K562 (cell line): ENCODE data around the gene CNOT4. TPM values are rescaled to one million over a fixed set of nuclear protein-coding genes. Genes with fewer than 3 reads are reported as not detected.

Source experiments
- CBFA2T2 ChIP-seq: fragments of 450-650 bp; conservative IDR thresholded peaks from 2 replicates; pipeline ENCODE4 v1.6.1; 2017; ENCODE audit warnings: mild to moderate bottlenecking
- CREB1 ChIP-seq, 2 experiments: sonication (generic) in 1 of 2; formaldehyde crosslinking in 1 of 2; IDR thresholded peaks; 2 replicates each; pipeline versions ENCODE4 v1.6.1 to v1.8.0; 2012 to 2022; ENCODE audit warnings: inconsistent platforms in 1 of 2, mild to moderate bottlenecking in 1 of 2, missing genetic modification reagents in 1 of 2, moderate library complexity in 1 of 2
- DNMT1 ChIP-seq: fragments of 450-650 bp; IDR thresholded peaks from 2 replicates; pipeline ENCODE4 v1.6.1; 2016; ENCODE audit warnings: antibody characterized with exemption, mild to moderate bottlenecking
- E2F1 ChIP-seq: sonication (generic); formaldehyde crosslinking; IDR thresholded peaks from 2 replicates; pipeline ENCODE4 v1.8.1; 2023; ENCODE audit warnings: mild to moderate bottlenecking, missing genetic modification reagents, moderate library complexity
- E2F5 ChIP-seq: sonication (generic); formaldehyde crosslinking; IDR thresholded peaks from 2 replicates; pipeline ENCODE4 v1.8.0; 2022; ENCODE audit warnings: mild to moderate bottlenecking, missing genetic modification reagents
- ETV6 ChIP-seq, 3 experiments: fragments of 150-350 bp in 1 of 3; sonication (generic) in 1 of 3; formaldehyde crosslinking in 1 of 3; IDR thresholded peaks; 2 replicates each; pipeline versions ENCODE4 v1.6.1 to v1.8.0; 2014 to 2022; ENCODE audit warnings: borderline replicate concordance in 2 of 3, low read depth in 2 of 3, antibody characterized with exemption in 1 of 3, low read length in 1 of 3, mild to moderate bottlenecking in 1 of 3, missing genetic modification reagents in 1 of 3
- GATAD2A ChIP-seq: fragments of 450-650 bp; IDR thresholded peaks from 2 replicates; pipeline ENCODE4 v1.6.1; 2017
- HNRNPL ChIP-seq: fragments of 200-400 bp; formaldehyde crosslinking; IDR thresholded peaks from 2 replicates; pipeline ENCODE4 v1.6.1; 2017; ENCODE audit warnings: low read depth, mild to moderate bottlenecking, low read length
- HNRNPLL ChIP-seq: fragments of 200-400 bp; formaldehyde crosslinking; IDR thresholded peaks from 2 replicates; pipeline ENCODE4 v1.6.1; 2017; ENCODE audit warnings: low read length, low read depth, mild to moderate bottlenecking; ENCODE audit not compliant: poor library complexity, severe bottlenecking
- KDM1A ChIP-seq, 2 experiments: fragments of 450-650 bp; IDR thresholded peaks; 2 replicates each; pipeline ENCODE4 v1.6.1; 2016; ENCODE audit warnings: mild to moderate bottlenecking in 2 of 2
- KDM4B ChIP-seq, 2 experiments: fragments of 450-650 bp in 1 of 2; sonication (generic) in 1 of 2; IDR thresholded peaks; 2 replicates each; pipeline ENCODE4 v1.6.1; 2016 to 2017; ENCODE audit warnings: borderline replicate concordance in 2 of 2, antibody characterized with exemption in 1 of 2, low read depth in 1 of 2, mild to moderate bottlenecking in 1 of 2
- LEF1 ChIP-seq: fragments of 450-650 bp; IDR thresholded peaks from 2 replicates; pipeline ENCODE4 v1.6.1; 2016; ENCODE audit warnings: mild to moderate bottlenecking
- MECOM ChIP-seq: fragments of 250-450 bp; sonication (Bioruptor Pico); IDR thresholded peaks from 2 replicates; pipeline ENCODE4 v1.8.0; 2022; ENCODE audit warnings: inconsistent platforms
- MYC ChIP-seq, 2 experiments: fragments of 250-450 bp in 1 of 2; sonication (Bioruptor Pico) in 1 of 2; IDR thresholded peaks; 2 replicates each; pipeline versions ENCODE4 v1.5.1 to v1.6.1; 2012 to 2021; ENCODE audit warnings: low read depth in 2 of 2, borderline replicate concordance in 1 of 2, improper control_type of control experiment in 1 of 2, low read length in 1 of 2, mild to moderate bottlenecking in 1 of 2, moderate library complexity in 1 of 2
- POLR2B ChIP-seq: fragments of 450-650 bp; IDR thresholded peaks from 2 replicates; pipeline ENCODE4 v1.6.1; 2018; ENCODE audit warnings: low read depth; ENCODE audit not compliant: partially characterized antibody
- RBM34 ChIP-seq: fragments of 200-400 bp; formaldehyde crosslinking; IDR thresholded peaks from 2 replicates; pipeline ENCODE4 v1.6.1; 2018; ENCODE audit warnings: low read length, borderline replicate concordance; ENCODE audit not compliant: insufficient read depth
- RBM39 ChIP-seq: fragments of 200-400 bp; formaldehyde crosslinking; optimal IDR thresholded peaks from 2 replicates; pipeline ENCODE3; 2018; ENCODE audit warnings: low read depth, low read length
- SREBF1 ChIP-seq: fragments of 150-350 bp; IDR thresholded peaks from 2 replicates; pipeline ENCODE4 v1.6.1; 2014; ENCODE audit warnings: antibody characterized with exemption, low read depth, low read length, borderline replicate concordance
- TARDBP ChIP-seq: fragments of 450-650 bp; IDR thresholded peaks from 2 replicates; pipeline ENCODE4 v1.6.1; 2016
- TGIF2 ChIP-seq: sonication (generic); formaldehyde crosslinking; IDR thresholded peaks from 2 replicates; pipeline ENCODE4 v1.8.1; 2022; ENCODE audit warnings: mild to moderate bottlenecking, missing genetic modification reagents, moderate library complexity
- WHSC1 ChIP-seq: IDR thresholded peaks from one replicate; pipeline ENCODE4 v1.6.1; 2012; ENCODE audit warnings: low read length, control low read depth, inconsistent platforms
- ZBED1 ChIP-seq: IDR thresholded peaks from 2 replicates; pipeline ENCODE4 v1.6.1; 2014
- ZBTB17 ChIP-seq: fragments of 450-650 bp; formaldehyde crosslinking; IDR thresholded peaks from 2 replicates; pipeline ENCODE4 v1.4.0; 2020; ENCODE audit warnings: mild to moderate bottlenecking
- ZNF586 ChIP-seq: fragments of 450-650 bp; formaldehyde crosslinking; conservative IDR thresholded peaks from 2 replicates; pipeline ENCODE4 v1.4.0; 2020; ENCODE audit warnings: mild to moderate bottlenecking, moderate library complexity
- ZNF766 ChIP-seq: fragments of 200-800 bp; sonication (Bioruptor generic); conservative IDR thresholded peaks from 2 replicates; pipeline ENCODE4 v1.6.1; 2016; ENCODE audit warnings: missing genetic modification characterization, missing compliant biosample characterization
- ZNF780A ChIP-seq: fragments of 250-450 bp; sonication (Bioruptor Pico); IDR thresholded peaks from 2 replicates; pipeline ENCODE4 v1.5.0; 2021; ENCODE audit warnings: mild to moderate bottlenecking
- polyA plus RNA-seq, 8 experiments: library from polyadenylated mRNA; depleted of rRNA in 4 of 8; stranded (reverse) in 5 of 8; unstranded in 3 of 8; fragments of >200 nt; fragmentation: Nextera tagmentation in 2 of 8; fragmentation: Illumina TruSeq in 1 of 8; extraction: Ambion mirVana in 2 of 8; extraction: Trizol in 1 of 8; gene quantifications; 2 replicates each; pipeline versions ENCODE4 v1.2.1 to v1.2.3, GENCODE V29; 2011 to 2014; ENCODE audit warnings: inconsistent platforms in 1 of 8, missing spikeins in 1 of 8
- total RNA-seq, 7 experiments: library from RNA; depleted of rRNA in 6 of 7; stranded (reverse); fragments of >200 nt in 6 of 7; fragmentation: Illumina TruSeq in 2 of 7; extraction: Trizol in 2 of 7; gene quantifications; 2 replicates each; pipeline versions ENCODE4 v1.2.1 to v1.2.3, GENCODE V29; 2011 to 2021; ENCODE audit warnings: low replicate concordance in 1 of 7

CNOT4 gene
- total and polyA plus RNA-seq, 9 of the 15 experiments (the other 6 are each of a cell fraction or from before 2014, with no cell fraction given): 8.6 to 24.1 (median 15.4) TPM

- TF ChIP-seq WHSC1 (no peak), HNRNPLL (no peak), LEF1 (peak; percentile 26; the same call in 1 of the 2 replicates), KDM4B (IDR thresholded peaks at IDR 0.05; ENCODE audit: borderline replicate concordance in 2 of 2, low read depth in 1 of 2) (peak in 1 of 2 experiments; percentile 34; a peak in 1 of 4 replicates), GATAD2A (peak; percentile 63; the same call in 1 of the 2 replicates), POLR2B (peak; percentile 96), KDM1A (IDR thresholded peaks at IDR 0.05) (no peak), HNRNPL (no peak), DNMT1 (0 out of 2 replicates have a peak, but pooled peaks have one; percentile 46), MECOM (CRISPR knock-in tag) (no peak), MYC (IDR thresholded peaks at IDR 0.05; ENCODE audit: low read depth, low read length) (peak; percentile 91; the same call in 1 of the 2 replicates), MYC (CRISPR knock-in tag; IDR thresholded peaks at IDR 0.05; ENCODE audit: borderline replicate concordance, low read depth) (no peak), ZBTB17 (no peak; the same call in 1 of the 2 replicates), RBM34 (no peak), E2F1 (CRISPR knock-in tag) (peak; percentile 80; the same call in 1 of the 2 replicates), TARDBP (0 out of 2 replicates have a peak, but pooled peaks have one; percentile 5), RBM39 (peak; percentile 77), CREB1 (IDR thresholded peaks at IDR 0.05) (no peak), CREB1 (CRISPR knock-in tag; IDR thresholded peaks at IDR 0.05) (no peak; the same call in none of the 2 replicates), ZNF586 (CRISPR knock-in tag) (no peak), ETV6 (IDR thresholded peaks at IDR 0.05; ENCODE audit: borderline replicate concordance in 1 of 2, low read depth in 2 of 2, low read length in 1 of 2) (0 out of 4 replicates have a peak, but pooled peaks of 1 of the 2 experiments have one; percentile 15), ETV6 (CRISPR knock-in tag; IDR thresholded peaks at IDR 0.05; ENCODE audit: borderline replicate concordance) (peak; percentile 55; the same call in 1 of the 2 replicates), SREBF1 (no peak), ZNF766 (CRISPR knock-in tag) (peak; percentile 95), CBFA2T2 (no peak), ZBED1 (peak; percentile 42; the same call in 1 of the 2 replicates), ZNF780A (CRISPR knock-in tag) (no peak), E2F5 (peak; percentile 87; the same call in 1 of the 2 replicates), TGIF2 (CRISPR knock-in tag) (peak; percentile 76; the same call in 1 of the 2 replicates)
These were observed at the start of gene CNOT4 (continued) for GRCh38 chr7:135509839-135510591.
